Activated CD4-positive, alpha-beta memory T cell treated with anti-CD3 and anti-CD28 coated beads for 36 hours (primary cell): ENCODE results near the gene RALGAPB. TPM values are rescaled to one million over a fixed set of nuclear protein-coding genes. Genes with fewer than 3 reads are reported as not detected.
"Not testable (repeated sequence)": the region's sequence is repeated elsewhere in the genome, so short reads cannot be mapped to it uniquely, and the experiment has no call there.

Experiments
- CTCF ChIA-PET: fragments of 350-600 bp; sonication (Branson Sonifier 250); formaldehyde crosslinking; loops from one replicate; lab custom pipeline; 2021; ENCODE audit warnings: antibody characterized with exemption, inconsistent platforms; lab: Charles Lee
- POLR2A ChIA-PET: fragments of 350-600 bp; sonication (Branson Sonifier 250); formaldehyde crosslinking; loops from one replicate; lab custom pipeline; 2021; ENCODE audit warnings: antibody characterized with exemption; lab: Charles Lee
- DNase-seq: peaks from one replicate; pipeline ENCODE4 v3.0.0-alpha.2; 2020
- H3K27ac Mint-ChIP-seq: one replicate; pipeline ENCODE4 v1.8.0; 2021; ENCODE audit warnings: mixed read lengths
- H3K27me3 Mint-ChIP-seq: one replicate; pipeline ENCODE4 v1.8.0; 2021; ENCODE audit warnings: mixed read lengths
- H3K36me3 Mint-ChIP-seq: one replicate; pipeline ENCODE4 v1.8.0; 2021; ENCODE audit warnings: mixed read lengths
- H3K4me1 Mint-ChIP-seq: one replicate; pipeline ENCODE4 v1.8.0; 2021; ENCODE audit warnings: low read depth, mixed read lengths
- H3K4me3 Mint-ChIP-seq: one replicate; pipeline ENCODE4 v1.8.0; 2021; ENCODE audit warnings: mild to moderate bottlenecking, mixed read lengths
- H3K9me3 Mint-ChIP-seq: one replicate; pipeline ENCODE4 v1.8.0; 2021; ENCODE audit warnings: mixed read lengths
- intact Hi-C: fragments of 100-400 bp; cut with micrococcal nuclease; formaldehyde crosslinking; loops from one replicate; pipeline ENCODE4 v1.15.1; 2023
- total RNA-seq, 2 experiments: library from RNA; stranded (reverse); gene quantifications; one replicate each; pipeline ENCODE4 v1.2.3, GENCODE V29; 2021

The RALGAPB gene
- total RNA-seq, 2 experiments from 2014 or later = 25.7 to 25.8 TPM

DNA sequence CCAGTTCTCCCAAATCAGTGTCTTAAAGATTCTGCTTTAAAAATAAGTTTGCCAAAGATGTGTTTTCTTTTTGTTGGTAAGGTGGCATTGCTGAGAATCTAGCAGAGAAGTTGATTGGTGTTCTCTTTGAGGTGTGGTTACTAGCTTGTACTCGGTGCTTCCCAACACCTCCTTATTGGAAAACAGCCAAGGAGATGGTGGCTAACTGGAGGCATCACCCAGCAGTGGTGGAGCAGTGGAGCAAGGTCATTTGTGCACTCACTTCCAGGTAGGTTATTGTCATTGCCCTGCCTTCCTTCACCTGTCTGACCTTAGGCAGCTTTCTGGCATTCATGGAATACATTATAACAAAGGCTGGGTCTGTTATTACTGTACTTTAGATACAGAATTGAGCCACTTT, 26.7 kb downstream of the RALGAPB start:
- Mint-ChIP-seq H3K9me3 (peaks cover under 1% of the 10 kb centered on the region), H3K4me1 (no peaks in the 10 kb centered on the region), H3K27ac (no peak overlapping the region), H3K27me3 (no peaks in the 10 kb centered on the region), H3K4me3 (no peak overlapping the region), H3K36me3 (peaks cover 44% of the 10 kb centered on the region)
- CTCF ChIA-PET = no interaction called here
- intact Hi-C loops = no loop called here
- no peak for DNase-seq
- POLR2A ChIA-PET = no interaction called here

DNA sequence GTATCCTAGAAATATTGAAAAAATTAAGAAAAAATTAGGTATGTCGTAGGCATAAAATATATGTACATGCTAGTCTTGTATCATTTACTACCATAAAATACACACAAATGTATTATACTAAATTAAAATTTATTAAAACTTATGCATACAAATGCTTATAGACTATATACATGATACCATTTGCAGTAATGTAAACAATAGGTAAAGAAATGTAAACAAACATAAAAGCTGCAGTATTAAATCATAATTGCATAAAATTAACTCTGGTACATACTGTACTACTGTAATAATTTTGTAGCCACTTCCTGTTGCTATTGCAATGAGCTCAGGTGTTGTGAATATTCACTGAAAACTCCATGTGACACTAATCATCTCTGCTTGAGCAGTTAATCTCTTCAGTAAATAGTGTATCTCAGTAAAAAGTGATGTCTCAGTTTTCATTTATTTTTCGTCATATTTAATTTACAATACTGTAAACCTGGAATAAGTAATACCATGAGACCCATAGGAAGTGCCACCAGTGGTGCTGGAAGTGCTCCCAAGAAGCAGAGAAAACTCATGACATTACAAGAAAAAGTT, 29.3 kb downstream of the RALGAPB start:
- Mint-ChIP-seq H3K36me3 (peaks cover 45% of the 10 kb centered on the region), H3K9me3 (peaks cover 6% of the 10 kb centered on the region), H3K4me1 (no peaks in the 10 kb centered on the region), H3K27ac (no peak overlapping the region), H3K4me3 (no peak overlapping the region), H3K27me3 (no peaks in the 10 kb centered on the region)
- ChIA-PET POLR2A (no interaction called here), CTCF (interaction anchor here (0.6 kb wide), 1 partner anchor 146 kb away, joined by 4 read pairs; no protein-coding TSS in a partner anchor)
- no peak for DNase-seq
- intact Hi-C loops = no loop called here

GRCh38 chr20:38504368-38505090, 31.9 kb downstream of the RALGAPB start:
- Mint-ChIP-seq H3K4me1 (no peaks in the 10 kb centered on the region), H3K27me3 (no peaks in the 10 kb centered on the region), H3K27ac (no peak overlapping the region), H3K4me3 (no peak overlapping the region), H3K9me3 (peaks cover 6% of the 10 kb centered on the region), H3K36me3 (peaks cover 40% of the 10 kb centered on the region)
- POLR2A ChIA-PET = no interaction called here
- no peak for DNase-seq
- intact Hi-C loops = no loop called here
- CTCF ChIA-PET = no interaction called here

GRCh38 chr20:38505091-38505455, 32.4 kb downstream of the RALGAPB start:
- peaks cover 6% of the 10 kb centered on the region for H3K9me3 Mint-ChIP-seq
- DNase-seq = no peak
- peaks cover 43% of the 10 kb centered on the region for H3K36me3 Mint-ChIP-seq
- POLR2A ChIA-PET = no interaction called here
- intact Hi-C loops = no loop called here
- no peak overlapping the region for H3K4me3 Mint-ChIP-seq
- H3K4me1 Mint-ChIP-seq = no peaks in the 10 kb centered on the region
- no peak overlapping the region for H3K27ac Mint-ChIP-seq
- CTCF ChIA-PET = no interaction called here
- no peaks in the 10 kb centered on the region for H3K27me3 Mint-ChIP-seq

- intact Hi-C loops, H3K27me3 Mint-ChIP-seq, H3K9me3 Mint-ChIP-seq, POLR2A ChIA-PET, H3K27ac Mint-ChIP-seq, H3K4me3 Mint-ChIP-seq, H3K4me1 Mint-ChIP-seq, DNase-seq, CTCF ChIA-PET: not testable (repeated sequence)
- peaks cover 29% of the 10 kb centered on the region for H3K36me3 Mint-ChIP-seq
Measured at GRCh38 chr20:38511726-38512125, 39.1 kb downstream of the RALGAPB start.

- Mint-ChIP-seq H3K27me3 (no peaks in the 10 kb centered on the region), H3K4me1 (no peaks in the 10 kb centered on the region), H3K9me3 (no peaks in the 10 kb centered on the region), H3K4me3 (no peak overlapping the region), H3K27ac (no peak overlapping the region), H3K36me3 (peaks cover 37% of the 10 kb centered on the region)
- no peak for DNase-seq
- ChIA-PET POLR2A (no interaction called here), CTCF (no interaction called here)
- intact Hi-C loops = no loop called here
Measured at GRCh38 chr20:38514185-38514584, 41.5 kb downstream of the RALGAPB start.

DNA sequence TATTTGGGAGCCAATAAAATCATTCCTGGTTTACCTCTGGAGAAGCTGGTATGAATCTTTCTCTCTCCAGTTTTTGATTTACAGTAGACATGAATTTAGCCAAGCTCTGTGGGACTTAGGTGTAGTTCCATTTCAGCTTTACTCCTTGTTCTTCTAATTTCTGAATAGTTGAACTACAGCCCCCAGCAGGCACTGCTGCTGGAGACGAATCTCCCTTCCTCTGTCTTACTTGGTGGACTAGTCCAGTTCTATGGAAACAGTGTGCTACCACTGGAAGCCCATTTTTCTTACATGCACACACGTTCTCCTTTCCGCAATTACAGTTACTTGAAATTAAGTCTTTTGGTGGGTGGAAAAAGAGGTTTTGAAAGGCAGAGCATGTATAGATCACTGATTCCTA, 42.3 kb downstream of the RALGAPB start:
- H3K9me3 Mint-ChIP-seq = no peaks in the 10 kb centered on the region
- H3K4me3 Mint-ChIP-seq = no peak overlapping the region
- H3K27ac Mint-ChIP-seq = no peak overlapping the region
- H3K36me3 Mint-ChIP-seq = peaks cover 29% of the 10 kb centered on the region
- no peak for DNase-seq
- CTCF ChIA-PET = no interaction called here
- intact Hi-C loops = no loop called here
- POLR2A ChIA-PET = no interaction called here
- H3K4me1 Mint-ChIP-seq = no peaks in the 10 kb centered on the region
- H3K27me3 Mint-ChIP-seq = no peaks in the 10 kb centered on the region

- no peaks in the 10 kb centered on the region for H3K4me1 Mint-ChIP-seq
- intact Hi-C loops = no loop called here
- H3K27ac Mint-ChIP-seq = no peak overlapping the region
- DNase-seq = no peak
- no peaks in the 10 kb centered on the region for H3K9me3 Mint-ChIP-seq
- H3K4me3 Mint-ChIP-seq = no peak overlapping the region
- no peaks in the 10 kb centered on the region for H3K27me3 Mint-ChIP-seq
- ChIA-PET POLR2A (no interaction called here), CTCF (interaction anchor here (1.4 kb wide), 1 partner anchor 11 kb away, joined by 3 read pairs; no protein-coding TSS in a partner anchor)
- peaks cover 27% of the 10 kb centered on the region for H3K36me3 Mint-ChIP-seq
Measured at GRCh38 chr20:38515631-38516030, 43.0 kb downstream of the RALGAPB start.

DNA sequence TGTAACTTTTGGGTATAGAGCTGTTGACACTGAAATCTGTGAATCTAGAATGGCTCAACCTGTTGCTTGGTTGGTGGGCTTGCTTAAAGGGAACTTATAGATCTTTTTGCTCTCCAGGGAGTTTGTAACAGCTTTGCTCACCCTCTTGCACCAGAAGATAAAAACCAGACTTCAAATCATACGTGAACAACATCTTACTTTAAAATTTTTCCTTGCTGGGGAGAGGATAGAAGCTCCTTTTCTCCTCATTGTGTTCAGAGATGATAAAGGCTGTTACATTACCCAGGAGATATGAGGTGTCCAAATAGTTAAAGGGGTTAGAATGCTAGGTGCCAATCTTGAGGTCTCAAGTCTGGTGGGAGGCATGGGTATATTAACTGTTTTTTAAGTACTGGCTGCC, 46.8 kb downstream of the RALGAPB start:
- CTCF ChIA-PET = no interaction called here
- Mint-ChIP-seq H3K27me3 (no peaks in the 10 kb centered on the region), H3K27ac (no peak overlapping the region), H3K9me3 (no peaks in the 10 kb centered on the region), H3K36me3 (peaks cover 27% of the 10 kb centered on the region), H3K4me3 (no peak overlapping the region), H3K4me1 (peaks cover 5% of the 10 kb centered on the region)
- intact Hi-C loops = no loop called here
- DNase-seq = no peak
- POLR2A ChIA-PET = no interaction called here

DNA sequence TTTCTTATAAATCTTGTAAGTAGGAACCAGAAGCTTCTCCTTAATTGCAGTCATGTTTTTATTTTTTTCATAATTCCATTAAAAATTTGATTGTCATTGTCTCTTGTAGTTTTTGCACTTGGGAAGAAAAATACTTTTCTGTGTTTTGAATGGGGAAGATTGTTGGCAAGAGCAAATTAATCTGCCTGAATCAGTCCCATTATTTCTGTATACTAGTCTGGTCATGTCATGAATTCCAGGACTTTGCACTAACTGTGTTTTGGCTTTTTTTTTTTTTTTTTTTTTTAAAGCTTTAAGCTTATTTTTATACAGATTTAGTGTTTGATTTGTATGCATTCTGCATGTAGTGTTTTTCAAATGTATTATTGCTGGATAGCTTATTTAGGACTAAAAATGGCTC, 47.6 kb downstream of the RALGAPB start:
- intact Hi-C loops = no loop called here
- Mint-ChIP-seq H3K36me3 (peaks cover 27% of the 10 kb centered on the region), H3K4me1 (peaks cover 5% of the 10 kb centered on the region), H3K9me3 (no peaks in the 10 kb centered on the region), H3K27me3 (no peaks in the 10 kb centered on the region), H3K4me3 (no peak overlapping the region), H3K27ac (no peak overlapping the region)
- ChIA-PET CTCF (no interaction called here), POLR2A (no interaction called here)
- DNase-seq = no peak

DNA sequence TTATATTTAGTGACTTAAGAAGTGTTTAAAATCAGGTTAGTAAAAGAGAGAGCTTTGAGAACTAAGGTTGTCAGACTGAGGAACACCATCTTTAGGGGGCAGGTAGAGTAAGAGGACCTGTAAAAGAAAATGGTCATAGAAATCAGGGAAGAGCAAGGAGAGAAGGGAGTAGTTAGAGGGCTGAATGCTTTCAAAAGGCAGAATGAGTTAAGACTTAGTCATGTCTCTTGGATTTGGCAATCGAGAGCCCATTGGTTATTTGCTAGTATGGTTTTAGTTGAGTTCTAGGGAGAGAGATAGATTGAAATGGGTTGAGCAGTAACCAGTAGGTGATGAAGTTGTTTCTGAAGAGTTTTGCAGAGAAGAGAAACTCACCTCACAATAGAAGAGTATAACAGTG, 51.1 kb downstream of the RALGAPB start:
- no peak overlapping the region for H3K4me3 Mint-ChIP-seq
- peaks cover 5% of the 10 kb centered on the region for H3K4me1 Mint-ChIP-seq
- ChIA-PET POLR2A (no interaction called here), CTCF (no interaction called here)
- H3K9me3 Mint-ChIP-seq = no peaks in the 10 kb centered on the region
- H3K36me3 Mint-ChIP-seq = peaks cover 19% of the 10 kb centered on the region
- no peaks in the 10 kb centered on the region for H3K27me3 Mint-ChIP-seq
- no peak overlapping the region for H3K27ac Mint-ChIP-seq
- no peak for DNase-seq
- intact Hi-C loops = no loop called here

DNA sequence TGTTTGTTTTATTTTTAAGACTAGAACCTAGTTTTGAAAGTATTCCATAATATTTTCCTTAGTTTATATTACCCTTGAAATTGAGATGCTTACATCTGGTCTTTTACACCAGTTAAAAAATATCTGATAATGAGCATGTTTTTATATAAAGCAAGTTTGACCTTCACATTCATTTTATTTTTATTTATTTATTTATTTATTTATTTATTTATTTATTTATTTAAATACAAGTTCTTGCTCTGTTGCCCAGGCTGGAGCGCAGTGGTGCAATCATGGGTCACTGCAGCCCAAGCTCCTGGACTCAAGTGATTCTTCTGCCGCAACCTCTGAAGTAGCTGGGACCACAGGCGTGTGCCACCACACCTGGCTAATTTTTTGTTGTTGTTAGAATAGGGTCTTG, 55.5 kb downstream of the RALGAPB start:
- DNase-seq = no peak
- POLR2A ChIA-PET = no interaction called here
- Mint-ChIP-seq H3K27ac (no peak overlapping the region), H3K36me3 (peaks cover 18% of the 10 kb centered on the region), H3K27me3 (no peaks in the 10 kb centered on the region), H3K4me1 (peaks cover 5% of the 10 kb centered on the region), H3K9me3 (no peaks in the 10 kb centered on the region), H3K4me3 (no peak overlapping the region)
- intact Hi-C loops = no loop called here
- CTCF ChIA-PET = no interaction called here

DNA sequence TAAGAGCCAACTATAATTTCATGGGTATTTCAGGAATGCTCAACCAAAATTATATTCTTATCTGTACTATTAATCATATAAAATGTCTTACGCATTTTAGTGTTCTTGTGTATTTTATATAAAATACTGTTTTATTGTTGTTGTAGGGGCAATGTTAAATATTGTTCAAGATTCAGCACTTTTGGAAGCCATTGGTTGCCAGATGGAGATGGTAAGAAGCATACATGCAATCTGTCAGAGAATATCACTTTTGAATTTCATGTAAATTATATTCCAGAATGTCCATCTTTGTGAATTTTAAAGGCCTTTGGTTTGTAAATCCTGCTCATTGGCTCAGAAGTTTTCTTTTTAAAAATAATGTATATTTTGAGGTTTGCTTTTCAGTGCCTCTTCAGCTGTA, 58.4 kb downstream of the RALGAPB start:
- Mint-ChIP-seq H3K27ac (no peak overlapping the region), H3K27me3 (no peaks in the 10 kb centered on the region), H3K9me3 (no peaks in the 10 kb centered on the region), H3K4me1 (peaks cover 5% of the 10 kb centered on the region), H3K4me3 (no peak overlapping the region), H3K36me3 (peaks cover 23% of the 10 kb centered on the region)
- intact Hi-C loops = no loop called here
- DNase-seq = no peak
- ChIA-PET POLR2A (no interaction called here), CTCF (no interaction called here)
